Measurements from ENCODE around the gene DUSP2.

DUSP2 gene

DNA sequence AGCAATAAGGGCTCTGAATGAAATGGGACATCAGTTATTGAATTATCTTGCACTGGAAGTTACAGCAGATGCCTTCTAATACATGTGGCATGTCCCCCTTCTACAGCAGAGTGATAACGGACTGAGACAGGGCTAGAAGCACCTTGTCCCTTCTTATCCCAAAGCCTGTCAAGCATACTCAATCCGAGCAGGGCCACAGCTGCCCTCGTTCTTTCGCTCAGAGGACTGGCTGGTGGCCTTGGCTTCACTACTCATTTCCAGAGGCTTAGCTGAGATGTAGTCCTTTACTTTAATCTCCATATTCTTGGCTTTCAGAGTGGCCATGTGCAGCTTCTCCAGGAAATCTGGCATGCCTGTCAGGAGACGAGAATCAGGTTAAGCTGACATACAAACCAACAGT, 41.3 kb upstream of the DUSP2 start:
- Histone ChIP-seq H3K4me2 (ENCODE audit: low read depth, low read length) (no peak overlapping the region), H3K4me1 (ENCODE audit: low read length) (no peaks in the 10 kb centered on the region), H3K36me3 (replicated peaks; ENCODE audit: insufficient read depth, low read length) (peaks cover 20% of the 10 kb centered on the region), H2AFZ (ENCODE audit: low read length) (no peak overlapping the region), H3K27ac (ENCODE audit: low read length) (no peak overlapping the region), H3K4me3 (ENCODE audit: low read length) (no peak overlapping the region), H3K9me2 (replicated peaks; ENCODE audit: insufficient read depth, low read length) (no peaks in the 10 kb centered on the region), H3K79me2 (ENCODE audit: low read length) (peaks cover 13% of the 10 kb centered on the region), H3K27me3 (replicated peaks; ENCODE audit: insufficient read depth, low read length) (no peaks in the 10 kb centered on the region), H3F3A (ENCODE audit: insufficient read depth, low read length) (no peaks in the 10 kb centered on the region), H4K20me1 (ENCODE audit: insufficient read depth, low read length) (no peaks in the 10 kb centered on the region), H3K9me3 (replicated peaks; ENCODE audit: insufficient read depth, low read length) (no peaks in the 10 kb centered on the region), H3K9ac (ENCODE audit: low read length) (no peak overlapping the region)
- no peak for DNase-seq
- TF ChIP-seq EZH2 (optimal IDR thresholded peaks at IDR 0.05; ENCODE audit: low read depth, low read length) (no peak), EZH2phosphoT487 (IDR thresholded peaks at IDR 0.05; ENCODE audit: low read length) (no peak)
- TF ChIP-seq, protein P1, sequence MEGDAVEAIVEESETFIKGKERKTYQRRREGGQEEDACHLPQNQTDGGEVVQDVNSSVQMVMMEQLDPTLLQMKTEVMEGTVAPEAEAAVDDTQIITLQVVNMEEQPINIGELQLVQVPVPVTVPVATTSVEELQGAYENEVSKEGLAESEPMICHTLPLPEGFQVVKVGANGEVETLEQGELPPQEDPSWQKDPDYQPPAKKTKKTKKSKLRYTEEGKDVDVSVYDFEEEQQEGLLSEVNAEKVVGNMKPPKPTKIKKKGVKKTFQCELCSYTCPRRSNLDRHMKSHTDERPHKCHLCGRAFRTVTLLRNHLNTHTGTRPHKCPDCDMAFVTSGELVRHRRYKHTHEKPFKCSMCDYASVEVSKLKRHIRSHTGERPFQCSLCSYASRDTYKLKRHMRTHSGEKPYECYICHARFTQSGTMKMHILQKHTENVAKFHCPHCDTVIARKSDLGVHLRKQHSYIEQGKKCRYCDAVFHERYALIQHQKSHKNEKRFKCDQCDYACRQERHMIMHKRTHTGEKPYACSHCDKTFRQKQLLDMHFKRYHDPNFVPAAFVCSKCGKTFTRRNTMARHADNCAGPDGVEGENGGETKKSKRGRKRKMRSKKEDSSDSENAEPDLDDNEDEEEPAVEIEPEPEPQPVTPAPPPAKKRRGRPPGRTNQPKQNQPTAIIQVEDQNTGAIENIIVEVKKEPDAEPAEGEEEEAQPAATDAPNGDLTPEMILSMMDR (IDR thresholded peaks at IDR 0.05; ENCODE audit: low read length): no peak

DNA sequence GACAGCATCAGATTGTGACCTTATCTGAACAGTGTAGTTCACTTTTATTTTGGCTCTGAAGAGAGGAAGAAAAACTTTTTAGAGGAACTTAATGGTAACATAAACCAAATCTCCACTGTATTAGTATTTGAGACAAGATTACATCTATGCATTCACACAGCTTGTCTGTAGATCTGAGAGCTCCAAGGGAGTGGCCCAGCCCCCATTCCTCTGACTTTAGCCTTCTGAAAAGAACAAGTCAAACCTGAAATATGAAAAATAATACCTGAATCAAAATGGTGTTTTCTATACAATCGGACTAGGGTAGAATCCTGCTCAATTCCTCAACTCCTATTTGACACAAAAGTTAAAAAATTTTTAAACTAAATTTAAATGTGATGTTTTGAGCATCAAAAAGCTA, 40.3 kb upstream of the DUSP2 start:
- H3K9ac ChIP-seq (ENCODE audit: low read length): no peak overlapping the region
- H3K9me2 ChIP-seq (replicated peaks; ENCODE audit: insufficient read depth, low read length): no peaks in the 10 kb centered on the region
- no peaks in the 10 kb centered on the region for H4K20me1 ChIP-seq (ENCODE audit: insufficient read depth, low read length)
- H3K79me2 ChIP-seq (ENCODE audit: low read length): peaks cover 5% of the 10 kb centered on the region; the same call in 1 of the 2 replicates
- H3F3A ChIP-seq (ENCODE audit: insufficient read depth, low read length): no peaks in the 10 kb centered on the region
- H3K27me3 ChIP-seq (replicated peaks; ENCODE audit: insufficient read depth, low read length): no peaks in the 10 kb centered on the region
- no peaks in the 10 kb centered on the region for H3K4me1 ChIP-seq (ENCODE audit: low read length)
- H3K9me3 ChIP-seq (replicated peaks; ENCODE audit: insufficient read depth, low read length): no peaks in the 10 kb centered on the region
- no peak overlapping the region for H2AFZ ChIP-seq (ENCODE audit: low read length)
- H3K36me3 ChIP-seq (replicated peaks; ENCODE audit: insufficient read depth, low read length): peaks cover 13% of the 10 kb centered on the region
- no peak overlapping the region for H3K4me3 ChIP-seq (ENCODE audit: low read length)
- no peak overlapping the region for H3K4me2 ChIP-seq (ENCODE audit: low read depth, low read length)
- no peak for DNase-seq
- TF ChIP-seq EZH2 (optimal IDR thresholded peaks at IDR 0.05; ENCODE audit: low read depth, low read length): no peak
- TF ChIP-seq, protein P1 (IDR thresholded peaks at IDR 0.05; ENCODE audit: low read length): no peak
- no peak for TF ChIP-seq EZH2phosphoT487 (IDR thresholded peaks at IDR 0.05; ENCODE audit: low read length)
- no peak overlapping the region for H3K27ac ChIP-seq (ENCODE audit: low read length)

DNA sequence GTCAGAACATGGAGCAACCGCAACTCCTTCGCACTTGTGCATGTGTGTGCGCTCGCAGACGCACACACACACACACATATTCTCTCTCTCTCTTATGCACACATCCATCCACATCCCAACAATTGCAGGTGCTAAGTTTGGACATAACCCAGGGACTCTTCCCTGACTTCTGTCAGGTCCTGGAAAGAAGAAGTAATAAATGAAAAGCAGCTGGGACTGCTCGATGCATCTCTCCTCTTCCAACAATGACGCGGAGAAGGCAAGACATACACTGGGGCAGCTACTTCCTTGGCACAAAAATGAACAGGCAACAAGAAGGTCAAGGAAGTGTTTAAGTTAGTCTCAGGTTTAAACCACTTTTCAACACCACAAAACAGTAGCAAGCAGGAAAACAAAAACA, 39.7 kb upstream of the DUSP2 start:
- Histone ChIP-seq H3F3A (ENCODE audit: insufficient read depth, low read length) (no peaks in the 10 kb centered on the region), H2AFZ (ENCODE audit: low read length) (no peak overlapping the region), H3K9ac (ENCODE audit: low read length) (no peak overlapping the region), H3K4me2 (ENCODE audit: low read depth, low read length) (no peak overlapping the region), H3K4me3 (ENCODE audit: low read length) (no peak overlapping the region), H3K4me1 (ENCODE audit: low read length) (no peaks in the 10 kb centered on the region), H3K9me3 (replicated peaks; ENCODE audit: insufficient read depth, low read length) (no peaks in the 10 kb centered on the region), H3K79me2 (ENCODE audit: low read length) (peaks cover 5% of the 10 kb centered on the region; the same call in 1 of the 2 replicates), H3K36me3 (replicated peaks; ENCODE audit: insufficient read depth, low read length) (peaks cover 13% of the 10 kb centered on the region), H4K20me1 (ENCODE audit: insufficient read depth, low read length) (no peaks in the 10 kb centered on the region), H3K27ac (ENCODE audit: low read length) (no peak overlapping the region), H3K27me3 (replicated peaks; ENCODE audit: insufficient read depth, low read length) (no peaks in the 10 kb centered on the region), H3K9me2 (replicated peaks; ENCODE audit: insufficient read depth, low read length) (no peaks in the 10 kb centered on the region)
- DNase-seq: no peak
- TF ChIP-seq EZH2phosphoT487 (IDR thresholded peaks at IDR 0.05; ENCODE audit: low read length): no peak
- no peak for TF ChIP-seq EZH2 (optimal IDR thresholded peaks at IDR 0.05; ENCODE audit: low read depth, low read length)
- TF ChIP-seq, protein P1 (IDR thresholded peaks at IDR 0.05; ENCODE audit: low read length): no peak
